G401 (cell line): ENCODE results near the gene TMBIM6. TPM values are rescaled to one million over a fixed set of nuclear protein-coding genes. Genes with fewer than 3 reads are reported as not detected.
A peak's percentile ranks its signal among the peaks of the same experiment; 100 is the strongest.
"Not testable (repeated sequence)": the region's sequence is repeated elsewhere in the genome, so short reads cannot be mapped to it uniquely, and the experiment has no call there.

Experiments used
- DNase-seq: peaks from one replicate; pipeline ENCODE4 v3.0.0-alpha.2; 2015; ENCODE audit warnings: low spot score
- in situ Hi-C: cut with HindIII; loops from 2 replicates; pipeline ENCODE4 v1.10.0; 2016; ENCODE audit warnings: low sequenced_read_pairs, mixed read lengths
- total RNA-seq: library from RNA; depleted of rRNA; stranded (reverse); fragments of >200 nt; shearing (Covaris generic); gene quantifications from 2 replicates; pipeline ENCODE4 v1.2.3, GENCODE V29; 2014

TMBIM6 gene
- total RNA-seq, 1 experiment from 2014 or later, result 267 TPM

DNA sequence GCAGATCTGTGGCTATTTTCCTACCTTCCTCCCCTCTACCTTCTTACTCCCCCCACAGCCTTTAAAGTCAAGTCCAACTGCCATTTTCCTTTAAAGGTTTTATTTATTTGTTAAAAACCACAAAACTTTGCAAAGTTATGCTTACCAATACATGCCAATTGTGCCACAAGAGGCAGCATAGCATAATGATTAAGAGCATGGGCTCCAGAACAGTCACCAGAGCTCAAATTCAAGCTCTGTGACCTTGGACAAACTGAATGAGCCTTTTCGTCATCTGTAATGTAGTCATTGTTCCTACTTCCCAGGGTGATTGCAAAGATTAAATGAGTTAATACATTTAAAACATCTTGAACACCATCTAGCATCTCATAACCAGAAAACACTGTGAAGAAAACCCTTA lies 21.1 kb upstream of the TMBIM6 start:
- no peak for DNase-seq
- in situ Hi-C loops, result no loop called here

DNA sequence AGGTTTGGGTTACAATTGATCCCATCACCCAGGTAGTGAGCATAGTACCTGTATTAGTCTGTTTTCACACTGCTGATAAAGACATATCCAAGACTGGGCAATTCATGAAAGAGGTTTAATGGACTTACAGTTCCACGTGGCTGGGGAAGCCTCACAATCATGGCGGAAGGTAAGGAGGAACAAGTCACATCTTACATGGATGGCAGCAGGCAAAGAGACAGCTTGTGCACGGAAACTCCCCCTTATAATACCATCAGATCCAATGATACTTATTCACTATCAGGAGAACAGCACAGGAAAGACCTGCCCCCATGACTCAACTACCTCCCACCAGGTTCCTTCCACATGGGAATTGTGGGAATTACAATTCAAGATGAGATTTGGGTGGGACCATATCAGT lies 20.0 kb upstream of the TMBIM6 start:
- DNase-seq, in situ Hi-C loops: not testable (repeated sequence)

- in situ Hi-C loops, result no loop called here
- no peak for DNase-seq
These were observed 12.9 kb upstream of the TMBIM6 start for GRCh38 chr12:49728446-49728845.

DNA sequence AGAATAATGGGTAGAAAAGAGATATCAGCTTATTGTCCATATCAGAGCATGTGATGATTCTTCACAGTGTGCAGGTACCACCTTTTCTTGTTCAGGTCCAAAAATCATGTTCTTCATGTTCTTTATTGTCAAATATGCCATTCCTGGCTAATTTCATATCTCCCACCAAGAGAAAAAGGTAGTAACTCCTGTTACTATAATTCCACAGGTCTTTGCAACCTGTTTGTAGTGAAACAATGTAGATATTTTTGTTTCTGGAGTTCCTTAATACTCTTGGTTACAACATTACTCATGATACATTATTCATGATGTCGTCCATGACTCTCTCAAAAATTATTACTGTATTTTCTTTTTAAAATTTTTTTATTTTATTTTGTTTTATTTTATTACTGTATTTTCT lies 11.3 kb upstream of the TMBIM6 start:
- in situ Hi-C loops, result no loop called here
- no peak for DNase-seq

DNA sequence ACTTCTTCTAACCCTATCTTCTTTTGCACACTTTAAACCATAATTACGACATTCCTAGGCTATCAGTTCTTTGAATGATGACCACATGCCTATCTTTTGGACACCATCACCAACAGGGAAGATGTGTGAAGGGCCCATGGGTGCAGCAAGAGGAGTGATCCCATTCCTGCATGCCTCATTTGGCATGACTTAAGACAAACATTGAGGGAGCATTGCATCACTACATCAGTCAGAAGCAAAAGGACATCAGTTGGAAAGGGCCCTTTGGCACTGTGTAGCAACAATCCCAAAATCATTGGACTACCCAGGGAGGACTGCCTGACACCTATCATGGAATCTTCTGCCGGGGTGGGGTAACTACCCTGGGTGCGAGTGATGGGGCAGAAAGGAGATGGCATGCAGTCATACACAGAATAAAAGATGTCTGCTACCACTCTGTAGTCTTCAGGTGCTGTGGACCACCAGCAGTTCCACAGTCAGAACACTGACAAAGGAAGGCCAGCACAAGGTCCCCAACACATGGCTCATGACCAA lies 10.7 kb upstream of the TMBIM6 start:
- no peak for DNase-seq
- in situ Hi-C loops, result no loop called here

- in situ Hi-C loops, result no loop called here
- DNase-seq, result no peak
These were observed 7.9 kb upstream of the TMBIM6 start for GRCh38 chr12:49733219-49734017.

DNA sequence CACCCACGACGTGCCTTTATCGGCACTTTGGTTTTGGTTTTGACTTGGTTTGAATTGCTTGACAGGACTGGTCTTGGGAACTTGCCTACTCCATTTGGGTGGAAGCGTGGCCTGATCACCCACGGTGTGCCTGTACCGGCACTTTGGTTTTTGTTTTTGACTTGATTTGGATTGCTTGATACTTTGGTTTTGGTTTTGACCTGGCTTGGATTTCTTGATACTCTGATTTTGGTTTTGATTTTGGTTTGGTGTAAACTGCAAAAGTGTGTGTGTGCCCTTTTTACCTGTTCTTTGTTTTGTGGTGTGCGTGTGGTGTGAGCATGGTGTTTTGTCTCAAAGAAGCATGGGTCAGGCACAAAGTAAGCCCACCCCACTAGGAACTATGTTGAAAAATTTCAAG lies 6.5 kb upstream of the TMBIM6 start:
- DNase-seq, in situ Hi-C loops: not testable (repeated sequence)

GRCh38 chr12:49738721-49739120 lies 2.6 kb upstream of the TMBIM6 start:
- DNase-seq, in situ Hi-C loops: not testable (repeated sequence)

DNA sequence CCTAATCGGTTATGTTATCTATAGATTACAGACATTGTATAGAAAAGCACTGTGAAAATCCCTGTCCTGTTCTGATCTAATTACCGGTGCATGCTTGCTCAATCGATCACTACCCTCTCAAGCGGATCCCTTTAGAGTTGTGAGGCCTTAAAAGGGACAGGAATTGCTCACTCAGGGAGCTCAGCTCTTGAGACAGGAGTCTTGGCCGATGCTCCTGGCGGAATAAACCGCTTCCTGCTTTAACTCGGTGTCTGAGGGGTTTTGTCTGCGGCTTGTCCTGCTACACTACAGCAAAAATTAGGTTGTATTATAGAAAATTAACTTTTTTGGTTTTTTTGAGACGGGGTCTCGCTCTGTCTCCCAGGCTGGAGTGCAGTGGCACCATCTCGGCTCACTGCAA lies 1.1 kb upstream of the TMBIM6 start:
- not testable (repeated sequence) for DNase-seq

GRCh38 chr12:49741882-49742620 lies 694 bp downstream of the TMBIM6 start:
- DNase-seq, result peak; percentile 53
- in situ Hi-C loops, result no loop called here

More for the DNA sequence above, 1.1 kb upstream of the TMBIM6 start:
- in situ Hi-C loops, result not testable (repeated sequence)

DNA sequence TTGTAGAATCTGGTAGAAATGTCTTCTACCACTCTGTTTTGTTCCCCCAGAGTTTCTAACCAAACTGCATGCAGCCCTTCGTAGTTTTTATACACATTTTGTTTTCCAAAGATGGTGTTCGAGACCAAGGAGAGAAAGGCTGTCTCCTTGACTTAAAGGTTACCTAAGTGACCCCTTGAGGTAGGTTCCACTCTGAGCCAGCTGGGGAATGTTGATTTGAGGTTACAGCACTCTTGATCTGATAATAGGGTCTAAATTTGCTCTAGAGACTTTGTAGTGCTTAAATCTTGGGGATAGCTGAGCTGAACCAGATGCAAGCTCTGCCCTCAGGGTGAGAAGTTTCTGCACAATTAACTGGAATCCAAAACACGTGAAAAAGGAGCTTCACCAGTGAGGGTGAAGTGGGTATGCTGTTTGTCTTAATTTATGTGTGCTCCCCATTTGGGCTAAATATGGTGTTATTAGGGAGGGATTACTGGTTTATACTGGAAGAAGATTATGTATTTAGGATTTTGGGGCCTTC lies 3.1 kb downstream of the TMBIM6 start:
- in situ Hi-C loops, result no loop called here
- no peak for DNase-seq

- no peak for DNase-seq
- in situ Hi-C loops, result no loop called here
These were observed 6.9 kb downstream of the TMBIM6 start for GRCh38 chr12:49748306-49748705.

- in situ Hi-C loops, result no loop called here
- no peak for DNase-seq
These were observed 7.4 kb downstream of the TMBIM6 start for GRCh38 chr12:49748800-49749199.

DNA sequence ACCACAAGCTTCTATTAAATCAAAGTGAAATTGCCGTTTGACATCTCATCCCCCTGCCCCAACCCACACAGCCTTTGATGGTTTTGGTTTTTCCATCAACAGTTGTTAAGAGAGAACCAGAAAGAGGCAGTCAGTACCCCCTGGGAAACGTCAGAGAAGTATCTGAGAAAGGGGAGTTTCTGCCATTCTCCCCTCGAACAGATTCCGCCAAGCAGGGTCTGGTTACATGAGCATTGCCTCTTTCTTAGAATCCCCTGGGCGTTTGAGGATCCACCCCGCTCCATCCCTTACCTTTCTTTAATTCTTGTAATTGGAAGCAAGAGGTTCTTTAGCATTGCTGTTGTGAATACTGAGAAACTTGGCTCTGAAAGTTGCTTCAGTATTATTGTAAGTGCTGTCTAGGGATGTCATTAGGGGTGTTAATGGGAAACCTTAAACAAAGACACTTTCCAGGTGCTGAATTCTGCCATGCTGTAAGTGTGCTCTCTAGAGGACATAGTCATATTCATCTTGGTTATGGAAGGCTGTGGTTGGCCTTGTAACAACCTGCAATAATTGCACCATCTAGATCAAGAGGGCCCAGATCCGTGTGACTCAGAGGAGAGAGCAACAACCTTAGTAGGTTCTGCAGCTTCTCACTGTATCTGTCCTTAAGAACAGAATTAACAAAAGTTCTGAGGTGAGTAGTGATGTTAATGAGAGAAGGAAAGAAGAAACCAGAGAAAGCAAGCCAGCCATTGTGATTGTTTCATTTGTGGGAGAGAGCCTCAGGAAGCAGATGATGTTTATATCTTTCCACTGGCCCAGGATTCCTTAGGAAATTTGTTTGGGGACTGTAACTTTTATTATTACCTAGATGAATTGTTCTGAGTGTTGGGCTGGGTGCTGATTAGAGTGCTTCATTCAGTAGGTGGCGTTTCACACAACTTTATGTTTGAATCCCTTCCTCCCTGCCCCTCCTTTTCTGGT lies 9.0 kb downstream of the TMBIM6 start:
- in situ Hi-C loops, result no loop called here
- no peak for DNase-seq

- in situ Hi-C loops, result no loop called here
- no peak for DNase-seq
These were observed 9.6 kb downstream of the TMBIM6 start for GRCh38 chr12:49750996-49751393.

GRCh38 chr12:49761677-49762467 lies 20.5 kb downstream of the TMBIM6 start:
- in situ Hi-C loops, result no loop called here
- no peak for DNase-seq

DNA sequence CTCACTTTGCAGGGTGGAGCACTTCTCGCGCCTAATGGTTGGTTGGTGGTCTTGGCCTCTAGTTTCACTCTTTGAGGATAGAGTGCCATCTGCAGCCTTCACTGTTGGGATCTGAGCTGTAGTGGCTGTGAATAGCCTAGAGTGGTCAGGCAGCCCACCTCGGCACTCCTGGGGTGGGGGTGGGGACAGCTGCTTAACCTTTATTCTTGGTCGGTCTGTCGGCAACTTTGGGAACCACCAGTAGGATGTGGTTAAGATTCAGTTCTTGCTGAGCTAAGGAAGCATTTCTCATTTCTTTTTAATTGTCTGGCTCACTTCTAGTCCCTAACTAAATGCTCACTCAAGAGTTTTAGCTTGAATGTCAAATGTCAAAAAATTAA lies 21.1 kb downstream of the TMBIM6 start:
- DNase-seq, result no peak
- in situ Hi-C loops, result no loop called here

- in situ Hi-C loops, result no loop called here
- DNase-seq, result peak; percentile 59
These were observed 21.7 kb downstream of the TMBIM6 start for GRCh38 chr12:49763006-49763591.
